H1 (cell line): Measurements from ENCODE around the gene AFF2. TPM values are rescaled to one million over a fixed set of nuclear protein-coding genes. Genes with fewer than 3 reads are reported as not detected.

Source experiments
- CREB1 ChIP-seq: IDR thresholded peaks from 2 replicates; pipeline ENCODE4 v1.6.1; 2012; ENCODE audit warnings: inconsistent platforms
- MAFK ChIP-seq: IDR thresholded peaks from 2 replicates; pipeline ENCODE4 v1.6.1; 2012; ENCODE audit warnings: low read depth, mild to moderate bottlenecking, improper control_type of control experiment, low read length
- TAF7 ChIP-seq: optimal IDR thresholded peaks from 2 replicates; pipeline ENCODE3; 2011; ENCODE audit warnings: low read depth, mild to moderate bottlenecking, inconsistent platforms, low read length, moderate library complexity, borderline replicate concordance
- polyA plus RNA-seq, 7 experiments: library from polyadenylated mRNA; depleted of rRNA in 3 of 7; stranded (reverse) in 5 of 7; unstranded in 2 of 7; fragments of >200 nt in 5 of 7; fragments of 200-250 nt in 2 of 7; gene quantifications; 1 replicate in 5 of 7; 2 replicates in 1 of 7; 4 replicates in 1 of 7; pipeline versions ENCODE4 v1.2.1 to v1.2.3, GENCODE V29; 2011 to 2013; ENCODE audit warnings: missing spikeins in 2 of 7, mixed read lengths in 2 of 7
- total RNA-seq: library from RNA; stranded (reverse); fragmentation: NEBNext Ultra II Directional; extraction: Animal tissue kit (Norgen Biotek cat#: 25700); gene quantifications from 2 replicates; pipeline ENCODE4 v1.2.1, GENCODE V29; 2021
- TF ChIP-seq, protein P1 (sequence below): IDR thresholded peaks from 2 replicates; pipeline ENCODE4 v1.6.1; 2012; ENCODE audit warnings: low read length, inconsistent platforms

Gene AFF2
- total and polyA plus RNA-seq, 2 of the 8 experiments (the other 6 are each of a cell fraction or from before 2014, with no cell fraction given) = 2.0 to 7.3 TPM

DNA sequence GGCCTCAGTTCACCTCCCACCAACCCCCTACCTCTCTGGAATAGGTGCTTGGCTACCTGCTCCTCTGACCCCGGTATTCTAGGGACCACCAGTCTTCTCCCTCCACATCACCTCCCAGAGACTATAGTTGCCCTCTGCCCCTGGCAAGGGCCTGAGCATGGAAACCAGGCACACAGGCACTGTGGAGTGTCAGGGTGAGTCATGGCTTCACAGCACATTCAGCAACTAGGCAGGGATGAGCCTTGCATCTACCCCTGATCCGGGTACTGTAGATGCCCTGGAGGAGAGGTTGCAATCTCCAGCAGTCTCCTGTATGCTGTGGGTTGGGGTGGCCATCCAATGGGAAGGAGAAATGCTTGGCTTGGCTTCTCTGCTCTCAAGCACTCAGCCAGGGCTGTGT lies 532.0 kb downstream of the AFF2 start (continued):
- TF ChIP-seq, protein P1, sequence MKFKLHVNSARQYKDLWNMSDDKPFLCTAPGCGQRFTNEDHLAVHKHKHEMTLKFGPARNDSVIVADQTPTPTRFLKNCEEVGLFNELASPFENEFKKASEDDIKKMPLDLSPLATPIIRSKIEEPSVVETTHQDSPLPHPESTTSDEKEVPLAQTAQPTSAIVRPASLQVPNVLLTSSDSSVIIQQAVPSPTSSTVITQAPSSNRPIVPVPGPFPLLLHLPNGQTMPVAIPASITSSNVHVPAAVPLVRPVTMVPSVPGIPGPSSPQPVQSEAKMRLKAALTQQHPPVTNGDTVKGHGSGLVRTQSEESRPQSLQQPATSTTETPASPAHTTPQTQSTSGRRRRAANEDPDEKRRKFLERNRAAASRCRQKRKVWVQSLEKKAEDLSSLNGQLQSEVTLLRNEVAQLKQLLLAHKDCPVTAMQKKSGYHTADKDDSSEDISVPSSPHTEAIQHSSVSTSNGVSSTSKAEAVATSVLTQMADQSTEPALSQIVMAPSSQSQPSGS = no peak
- TF ChIP-seq MAFK (no peak), TAF7 (no peak), CREB1 (no peak)
